ENCODE measurements around the gene MACROD2. TPM values are rescaled to one million over a fixed set of nuclear protein-coding genes. Genes with fewer than 3 reads are reported as not detected.

Gene MACROD2
- total RNA-seq, 1 experiment from 2014 or later = 1.6 TPM

DNA sequence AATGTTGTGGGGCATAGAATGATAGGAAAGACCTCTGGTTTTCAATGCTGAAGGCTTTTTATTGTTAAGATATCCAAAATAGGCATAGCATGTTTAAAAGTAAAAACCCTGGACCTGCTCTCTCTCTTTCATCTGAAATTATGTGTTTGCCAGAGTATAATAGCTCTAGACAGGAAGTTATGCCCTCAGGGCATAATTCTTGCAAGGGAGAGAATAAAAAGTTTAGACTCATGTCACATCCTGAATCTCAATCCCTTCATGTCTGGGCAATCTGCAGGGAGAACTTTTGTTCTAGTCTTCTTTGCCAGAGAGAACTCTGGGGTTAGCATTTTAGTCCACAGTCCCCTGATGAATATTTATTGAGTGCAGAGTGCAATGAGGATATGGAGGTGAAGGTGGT lies 639.3 kb downstream of the MACROD2 start:
- Histone ChIP-seq H4K8ac (replicated peaks; ENCODE audit: insufficient read length, low read depth, low read length) (no peak overlapping the region), H3K14ac (ENCODE audit: insufficient read depth, low read length) (no peak overlapping the region), H2BK12ac (ENCODE audit: insufficient read length, low read depth, low read length) (no peak overlapping the region), H3K79me1 (ENCODE audit: insufficient read depth, low read depth, low read length, poor library complexity, severe bottlenecking) (no peaks in the 10 kb centered on the region), H3K56ac (ENCODE audit: insufficient read length, low read depth, low read length) (no peak overlapping the region), H2BK15ac (ENCODE audit: low read depth, low read length) (no peak overlapping the region), H3K27ac (ENCODE audit: insufficient read length, low read depth, low read length) (no peak overlapping the region), H2AK5ac (ENCODE audit: insufficient read length, low read length) (no peak overlapping the region), H3K9me3 (ENCODE audit: control insufficient read depth, low read depth, low read length) (no peaks in the 10 kb centered on the region), H3K23me2 (ENCODE audit: insufficient read length, low read depth, low read length, poor library complexity, severe bottlenecking) (no peaks in the 10 kb centered on the region), H3K27me3 (ENCODE audit: insufficient read depth, low read length) (no peaks in the 10 kb centered on the region), H2BK20ac (ENCODE audit: low read depth, low read length, poor library complexity, severe bottlenecking) (no peak overlapping the region), H3K4ac (ENCODE audit: low read depth, low read length) (no peak overlapping the region), H2BK5ac (ENCODE audit: insufficient read length, low read length) (no peak overlapping the region), H3T11ph (ENCODE audit: low read length) (no peak overlapping the region), H4K91ac (ENCODE audit: insufficient read length, low read depth, low read length) (no peak overlapping the region), H3K79me2 (ENCODE audit: insufficient read depth, low read length) (no peaks in the 10 kb centered on the region), H2BK120ac (ENCODE audit: low read depth, low read length, poor library complexity, severe bottlenecking) (no peak overlapping the region), H4K20me1 (ENCODE audit: control insufficient read depth, insufficient read depth, insufficient read length) (no peaks in the 10 kb centered on the region), H3K4me2 (ENCODE audit: insufficient read depth, insufficient read length, low read length) (no peak overlapping the region), H3K23ac (ENCODE audit: insufficient read length, low read depth, low read length) (no peak overlapping the region), H3K4me1 (ENCODE audit: insufficient read depth, low read length) (no peaks in the 10 kb centered on the region), H3K18ac (ENCODE audit: insufficient read length, low read depth, low read length) (no peak overlapping the region), H2AFZ (ENCODE audit: low read length) (no peak overlapping the region), H4K5ac (ENCODE audit: insufficient read length, low read depth, low read length) (no peak overlapping the region), H3K9ac (ENCODE audit: extremely low read depth, insufficient read length, low read length) (no peak overlapping the region)
- Mint-ChIP-seq H3K4me1 (peaks cover 0 to 8% of the 10 kb centered on the region in 2 experiments; a peak in 2 of 4 replicates), H3K27ac (no peak overlapping the region), H3K9me3 (no peaks in the 10 kb centered on the region), H3K4me3 (no peak overlapping the region), H3K36me3 (ENCODE audit: insufficient read depth in 1 of 3, low read depth in 3 of 3) (no peaks in the 10 kb centered on the region), H3K27me3 (ENCODE audit: low read depth) (no peaks in the 10 kb centered on the region)
- no peak for DNase-seq
- TF ChIP-seq, protein P1, sequence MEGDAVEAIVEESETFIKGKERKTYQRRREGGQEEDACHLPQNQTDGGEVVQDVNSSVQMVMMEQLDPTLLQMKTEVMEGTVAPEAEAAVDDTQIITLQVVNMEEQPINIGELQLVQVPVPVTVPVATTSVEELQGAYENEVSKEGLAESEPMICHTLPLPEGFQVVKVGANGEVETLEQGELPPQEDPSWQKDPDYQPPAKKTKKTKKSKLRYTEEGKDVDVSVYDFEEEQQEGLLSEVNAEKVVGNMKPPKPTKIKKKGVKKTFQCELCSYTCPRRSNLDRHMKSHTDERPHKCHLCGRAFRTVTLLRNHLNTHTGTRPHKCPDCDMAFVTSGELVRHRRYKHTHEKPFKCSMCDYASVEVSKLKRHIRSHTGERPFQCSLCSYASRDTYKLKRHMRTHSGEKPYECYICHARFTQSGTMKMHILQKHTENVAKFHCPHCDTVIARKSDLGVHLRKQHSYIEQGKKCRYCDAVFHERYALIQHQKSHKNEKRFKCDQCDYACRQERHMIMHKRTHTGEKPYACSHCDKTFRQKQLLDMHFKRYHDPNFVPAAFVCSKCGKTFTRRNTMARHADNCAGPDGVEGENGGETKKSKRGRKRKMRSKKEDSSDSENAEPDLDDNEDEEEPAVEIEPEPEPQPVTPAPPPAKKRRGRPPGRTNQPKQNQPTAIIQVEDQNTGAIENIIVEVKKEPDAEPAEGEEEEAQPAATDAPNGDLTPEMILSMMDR (conservative IDR thresholded peaks at IDR 0.05) = no peak

All from H9 (cell line).